ENCODE results near the gene TGM1. TPM values are rescaled to one million over a fixed set of nuclear protein-coding genes. Genes with fewer than 3 reads are reported as not detected.
A peak's percentile ranks its signal among the peaks of the same experiment; 100 is the strongest.

The TGM1 gene
- total RNA-seq, 2 experiments from 2014 or later: 2.7 to 3.1 TPM

- Mint-ChIP-seq H3K27ac (peak overlapping the region; percentile 48), H3K9me3 (ENCODE audit: insufficient read depth) (no peaks in the 10 kb centered on the region), H3K4me3 (peak overlapping the region; percentile 94), H3K27me3 (ENCODE audit: low read depth) (no peaks in the 10 kb centered on the region), H3K4me1 (ENCODE audit: low read depth) (peaks cover 52% of the 10 kb centered on the region), H3K36me3 (ENCODE audit: low read depth) (peaks cover 57% of the 10 kb centered on the region)
- DNase-seq (no peak), ATAC-seq (no peak)
- POLR2A ChIA-PET: interaction anchor here (1.1 kb wide), 1 partner anchor 26 kb away, joined by 3 read pairs; no protein-coding TSS in a partner anchor
- CTCF ChIA-PET: interaction anchor here (1.2 to 21.9 kb wide), 8 partner anchors 12 to 191 kb away, joined by 3 to 801 read pairs (median 33); partner anchors contain the start of genes CBLN3, CHMP4A, CIDEB and DHRS1
Observed at GRCh38 chr14:24240110-24240918, 22.7 kb downstream of the TGM1 start.

GRCh38 chr14:24238527-24239037 lies 24.4 kb downstream of the TGM1 start:
- no peaks in the 10 kb centered on the region for H3K27me3 Mint-ChIP-seq (ENCODE audit: low read depth)
- peak overlapping the region; percentile 27 for H3K27ac Mint-ChIP-seq
- ATAC-seq (no peak), DNase-seq (no peak)
- ChIA-PET CTCF (interaction anchor here (0.7 to 21.9 kb wide), 6 partner anchors 8 to 193 kb away, joined by 3 to 801 read pairs (median 4); partner anchors contain the start of genes CIDEB, DHRS1, LTB4R and LTB4R2), POLR2A (interaction anchor here (1.2 to 1.7 kb wide), 4 partner anchors 23 to 77 kb away, joined by 3 to 5 read pairs (median 4); partner anchors contain the start of genes CHMP4A, IPO4, IRF9 and MDP1)
- peaks cover 59% of the 10 kb centered on the region for H3K4me1 Mint-ChIP-seq (ENCODE audit: low read depth)
- H3K36me3 Mint-ChIP-seq (ENCODE audit: low read depth): peaks cover 70% of the 10 kb centered on the region
- no peaks in the 10 kb centered on the region for H3K9me3 Mint-ChIP-seq (ENCODE audit: insufficient read depth)
- no peak overlapping the region for H3K4me3 Mint-ChIP-seq

GRCh38 chr14:24238123-24238522 lies 24.9 kb downstream of the TGM1 start:
- DNase-seq (no peak), ATAC-seq (no peak)
- ChIA-PET POLR2A (interaction anchor here (1.2 to 1.7 kb wide), 4 partner anchors 22 to 77 kb away, joined by 3 to 5 read pairs (median 4); partner anchors contain the start of genes CHMP4A, IPO4, IRF9 and MDP1), CTCF (interaction anchor here (1.0 to 21.9 kb wide), 4 partner anchors 9 to 194 kb away, joined by 3 to 801 read pairs (median 7); partner anchors contain the start of genes CIDEB, DHRS1, LTB4R and LTB4R2)
- Mint-ChIP-seq H3K27me3 (ENCODE audit: low read depth) (no peaks in the 10 kb centered on the region), H3K4me3 (no peak overlapping the region), H3K36me3 (ENCODE audit: low read depth) (peaks cover 70% of the 10 kb centered on the region), H3K27ac (no peak overlapping the region), H3K9me3 (ENCODE audit: insufficient read depth) (no peaks in the 10 kb centered on the region), H3K4me1 (ENCODE audit: low read depth) (peaks cover 60% of the 10 kb centered on the region)

- DNase-seq (no peak), ATAC-seq (no peak)
- Mint-ChIP-seq H3K9me3 (ENCODE audit: insufficient read depth) (no peaks in the 10 kb centered on the region), H3K27ac (no peak overlapping the region), H3K4me3 (no peak overlapping the region), H3K27me3 (ENCODE audit: low read depth) (no peaks in the 10 kb centered on the region), H3K4me1 (ENCODE audit: low read depth) (peaks cover 61% of the 10 kb centered on the region), H3K36me3 (ENCODE audit: low read depth) (peaks cover 70% of the 10 kb centered on the region)
- ChIA-PET POLR2A (interaction anchor here (1.1 to 1.5 kb wide), 4 partner anchors 9 to 49 kb away, joined by 3 to 5 read pairs (median 4); partner anchors contain the start of genes CHMP4A and IPO4), CTCF (interaction anchor here (1.0 to 21.9 kb wide), 5 partner anchors 9 to 194 kb away, joined by 3 to 801 read pairs (median 5); partner anchors contain the start of genes CIDEB, DHRS1, LTB4R and LTB4R2)
Observed at GRCh38 chr14:24237463-24237955, 25.5 kb downstream of the TGM1 start.

GRCh38 chr14:24236689-24237462 lies 26.1 kb downstream of the TGM1 start:
- CTCF ChIA-PET: interaction anchor here (1.1 to 21.9 kb wide), 4 partner anchors 21 to 195 kb away, joined by 3 to 801 read pairs (median 7); partner anchors contain the start of genes CIDEB, DHRS1, LTB4R and LTB4R2
- no peaks in the 10 kb centered on the region for H3K27me3 Mint-ChIP-seq (ENCODE audit: low read depth)
- DNase-seq (no peak), ATAC-seq (no peak)
- H3K4me1 Mint-ChIP-seq (ENCODE audit: low read depth): peaks cover 61% of the 10 kb centered on the region
- peaks cover 67% of the 10 kb centered on the region for H3K36me3 Mint-ChIP-seq (ENCODE audit: low read depth)
- POLR2A ChIA-PET: interaction anchor here (1.0 to 1.4 kb wide), 4 partner anchors 9 to 194 kb away, joined by 3 to 4 read pairs (median 4); partner anchors contain the start of genes CHMP4A and KHNYN
- no peaks in the 10 kb centered on the region for H3K9me3 Mint-ChIP-seq (ENCODE audit: insufficient read depth)
- H3K4me3 Mint-ChIP-seq: no peak overlapping the region
- no peak overlapping the region for H3K27ac Mint-ChIP-seq

- H3K4me3 Mint-ChIP-seq: no peak overlapping the region
- H3K36me3 Mint-ChIP-seq (ENCODE audit: low read depth): peaks cover 70% of the 10 kb centered on the region
- no peak for DNase-seq
- peaks cover 62% of the 10 kb centered on the region for H3K4me1 Mint-ChIP-seq (ENCODE audit: low read depth)
- no peaks in the 10 kb centered on the region for H3K27me3 Mint-ChIP-seq (ENCODE audit: low read depth)
- ATAC-seq: no peak
- ChIA-PET CTCF (interaction anchor here (1.1 to 21.9 kb wide), 8 partner anchors 10 to 200 kb away, joined by 3 to 801 read pairs (median 4); partner anchors contain the start of genes CHMP4A, CIDEB, DHRS1 and LTB4R), POLR2A (interaction anchor here (1.0 to 1.6 kb wide), 8 partner anchors 8 to 194 kb away, joined by 3 to 7 read pairs (median 4); partner anchors contain the start of genes CHMP4A, KHNYN and MDP1)
- H3K9me3 Mint-ChIP-seq (ENCODE audit: insufficient read depth): no peaks in the 10 kb centered on the region
- H3K27ac Mint-ChIP-seq: no peak overlapping the region
Observed at GRCh38 chr14:24235804-24236688, 26.9 kb downstream of the TGM1 start.

- Mint-ChIP-seq H3K36me3 (ENCODE audit: low read depth) (peaks cover 57% of the 10 kb centered on the region), H3K27ac (peak overlapping the region; percentile 32), H3K9me3 (ENCODE audit: insufficient read depth) (no peaks in the 10 kb centered on the region), H3K4me1 (ENCODE audit: low read depth) (peaks cover 55% of the 10 kb centered on the region), H3K27me3 (ENCODE audit: low read depth) (no peaks in the 10 kb centered on the region), H3K4me3 (peak overlapping the region; percentile 89)
- DNase-seq: no peak
- ATAC-seq: no peak
- ChIA-PET CTCF (interaction anchor here (0.5 to 21.9 kb wide), 12 partner anchors 8 to 1120 kb away, joined by 3 to 801 read pairs (median 4); partner anchors contain the start of genes CHMP4A, CIDEB, DHRS1 and LTB4R), POLR2A (interaction anchor here (0.8 to 2.8 kb wide), 6 partner anchors 8 to 87 kb away, joined by 3 to 23 read pairs (median 4); partner anchors contain the start of genes IRF9, LTB4R2, MDP1 and TINF2)
Observed at GRCh38 chr14:24234095-24235005, 28.6 kb downstream of the TGM1 start.

- POLR2A ChIA-PET: interaction anchor here (0.7 to 2.8 kb wide), 5 partner anchors 9 to 678 kb away, joined by 3 to 23 read pairs (median 4); partner anchors contain the start of genes DHRS1, LTB4R2, MDP1 and NOP9
- H3K4me1 Mint-ChIP-seq (ENCODE audit: low read depth): peaks cover 50% of the 10 kb centered on the region
- H3K36me3 Mint-ChIP-seq (ENCODE audit: low read depth): peaks cover 52% of the 10 kb centered on the region
- H3K27me3 Mint-ChIP-seq (ENCODE audit: low read depth): no peaks in the 10 kb centered on the region
- H3K4me3 Mint-ChIP-seq: peak overlapping the region; percentile 89
- CTCF ChIA-PET: interaction anchor here (2.1 to 21.9 kb wide), 2 partner anchors 9 to 68 kb away, joined by 19 to 801 read pairs; partner anchors contain the start of genes CIDEB, DHRS1, LTB4R and LTB4R2
- H3K27ac Mint-ChIP-seq: peak overlapping the region; percentile 90
- ATAC-seq (no peak), DNase-seq (no peak)
- H3K9me3 Mint-ChIP-seq (ENCODE audit: insufficient read depth): no peaks in the 10 kb centered on the region
Observed at GRCh38 chr14:24233538-24233866, 29.5 kb downstream of the TGM1 start.
